GM18502 (cell line): ENCODE results near the gene AP2B1.

Source experiments
- ATAC-seq: cut with Tn5 transposase; IDR thresholded peaks from one replicate; pipeline ENCODE4 v1.9.1; 2021; ENCODE audit warnings: mild to moderate bottlenecking; ENCODE audit not compliant: unreplicated experiment, poor library complexity

Gene AP2B1

GRCh38 chr17:35725802-35726126, 138.6 kb downstream of the AP2B1 start:
- ATAC-seq = no peak

GRCh38 chr17:35726127-35726952, 139.2 kb downstream of the AP2B1 start:
- ATAC-seq = no peak

- ATAC-seq = no peak
Measured at GRCh38 chr17:35726953-35727460, 139.9 kb downstream of the AP2B1 start.

GRCh38 chr17:35727635-35728034, 140.5 kb downstream of the AP2B1 start:
- no peak for ATAC-seq

GRCh38 chr17:35728551-35728950, 141.4 kb downstream of the AP2B1 start:
- no peak for ATAC-seq

GRCh38 chr17:35729405-35729833, 142.3 kb downstream of the AP2B1 start:
- ATAC-seq = no peak

- no peak for ATAC-seq
Measured at GRCh38 chr17:35730400-35731005, 143.4 kb downstream of the AP2B1 start.

GRCh38 chr17:35731239-35731916, 144.3 kb downstream of the AP2B1 start, which contains the start of gene RASL10B:
RASL10B (plus strand) TSS chr17:35731639; CDS start chr17:35735185, 3,546 bp downstream.
- no peak for ATAC-seq

GRCh38 chr17:35731917-35732805, 145.0 kb downstream of the AP2B1 start:
- no peak for ATAC-seq

- ATAC-seq = no peak
Measured at GRCh38 chr17:35732806-35733136, 145.6 kb downstream of the AP2B1 start.

- ATAC-seq = no peak
Measured at GRCh38 chr17:35733366-35733765, 146.2 kb downstream of the AP2B1 start.

GRCh38 chr17:35734396-35734795, 147.3 kb downstream of the AP2B1 start:
- no peak for ATAC-seq

GRCh38 chr17:35735036-35735805, 148.1 kb downstream of the AP2B1 start:
- ATAC-seq = no peak

GRCh38 chr17:35736236-35736635, 149.1 kb downstream of the AP2B1 start:
- no peak for ATAC-seq

- no peak for ATAC-seq
Measured at GRCh38 chr17:35738519-35739133, 151.5 kb downstream of the AP2B1 start.

- ATAC-seq = no peak
Measured at GRCh38 chr17:35740216-35740615, 153.1 kb downstream of the AP2B1 start.

- ATAC-seq = no peak
Measured at GRCh38 chr17:35740997-35741931, 154.1 kb downstream of the AP2B1 start.

GRCh38 chr17:35742496-35742895, 155.4 kb downstream of the AP2B1 start:
- ATAC-seq = no peak
